GM23248 (cell line): ENCODE results near the gene DMAC2. TPM values are rescaled to one million over a fixed set of nuclear protein-coding genes. Genes with fewer than 3 reads are reported as not detected.
A peak's percentile ranks its signal among the peaks of the same experiment; 100 is the strongest.

Experiments used
- DNase-seq: peaks from one replicate; pipeline ENCODE4 v3.0.0-alpha.2; 2015
- H2AFZ ChIP-seq: fragments of 200-600 bp; sonication (generic); 2 replicates; pipeline ENCODE4 v1.6.1; 2016; ENCODE audit warnings: antibody characterized with exemption
- H3F3A ChIP-seq: fragments of 200-600 bp; sonication (generic); 2 replicates; pipeline ENCODE4 v1.6.1; 2016; ENCODE audit warnings: mild to moderate bottlenecking, antibody characterized with exemption, mixed run types; ENCODE audit not compliant: insufficient read depth
- H3K27ac ChIP-seq: fragments of 200-600 bp; sonication (generic); 2 replicates; pipeline ENCODE4 v1.5.1; 2016; ENCODE audit warnings: mild to moderate bottlenecking
- H3K27me3 ChIP-seq: fragments of 200-600 bp; sonication (generic); replicated peaks from 2 replicates; pipeline ENCODE4 v1.6.1; 2016; ENCODE audit warnings: mild to moderate bottlenecking; ENCODE audit not compliant: insufficient read depth
- H3K36me3 ChIP-seq: fragments of 200-600 bp; sonication (generic); 2 replicates; pipeline ENCODE4 v1.6.1; 2016; ENCODE audit warnings: low read depth, mild to moderate bottlenecking
- H3K4me1 ChIP-seq: fragments of 200-600 bp; sonication (generic); 2 replicates; pipeline ENCODE4 v1.6.1; 2016; ENCODE audit warnings: mild to moderate bottlenecking; ENCODE audit not compliant: insufficient read depth
- H3K4me2 ChIP-seq: fragments of 200-600 bp; sonication (generic); one replicate; pipeline ENCODE4 v1.6.1; 2016; ENCODE audit warnings: mild to moderate bottlenecking; ENCODE audit not compliant: unreplicated experiment
- H3K4me3 ChIP-seq: fragments of 200-600 bp; sonication (generic); 2 replicates; pipeline ENCODE4 v1.5.1; 2016; ENCODE audit warnings: mild to moderate bottlenecking
- H3K79me2 ChIP-seq: fragments of 200-600 bp; sonication (generic); 2 replicates; pipeline ENCODE4 v1.6.1; 2016; ENCODE audit warnings: mild to moderate bottlenecking; ENCODE audit not compliant: insufficient read depth
- H3K9ac ChIP-seq: fragments of 200-600 bp; sonication (generic); 2 replicates; pipeline ENCODE4 v1.6.1; 2016; ENCODE audit warnings: mild to moderate bottlenecking
- H3K9me2 ChIP-seq: fragments of 200-600 bp; sonication (generic); 2 replicates; pipeline ENCODE4 v1.6.1; 2016; ENCODE audit warnings: mixed run types, mild to moderate bottlenecking, moderate library complexity; ENCODE audit not compliant: insufficient read depth
- H3K9me3 ChIP-seq: fragments of 200-600 bp; sonication (generic); one replicate; pipeline ENCODE4 v1.6.1; 2017; ENCODE audit warnings: low read depth
- H4K20me1 ChIP-seq: fragments of 200-600 bp; sonication (generic); 2 replicates; pipeline ENCODE4 v1.6.0; 2016; ENCODE audit not compliant: insufficient read depth
- EZH2 ChIP-seq: fragments of 200-600 bp; sonication (generic); IDR thresholded peaks from 2 replicates; pipeline ENCODE4 v1.6.1; 2018; ENCODE audit warnings: antibody characterized with exemption, mild to moderate bottlenecking; ENCODE audit not compliant: insufficient read depth, poor library complexity, severe bottlenecking
- EZH2phosphoT487 ChIP-seq: fragments of 200-600 bp; sonication (generic); IDR thresholded peaks from 2 replicates; pipeline ENCODE4 v1.6.1; 2018; ENCODE audit warnings: antibody characterized with exemption, moderate library complexity, mild to moderate bottlenecking, low read depth; ENCODE audit not compliant: insufficient read depth
- WGBS, 2 experiments: methylation state at CpG; one replicate each; pipeline ENCODE4 v1.1.6; 2015 to 2017; ENCODE audit warnings: low lambda C conversion rate in 2 of 2, low coverage in 1 of 2; ENCODE audit errors: missing lambda C conversion rate in 2 of 2; 5-methylcytosine and 5-hydroxymethylcytosine counted together
- in situ Hi-C: fragments of 300-500 bp; cut with MboI; formaldehyde crosslinking; loops from 2 replicates; pipeline ENCODE4 v1.15.0; 2020
- polyA plus RNA-seq: library from polyadenylated mRNA; unstranded; fragments of >200 nt; fragmentation: Nextera tagmentation; extraction: Ambion mirVana; gene quantifications from 2 replicates; pipeline ENCODE4 v1.2.1, GENCODE V29; 2016
- total RNA-seq: library from RNA; depleted of rRNA; stranded (reverse); fragments of >200 nt; shearing (Covaris generic); gene quantifications from 2 replicates; pipeline ENCODE4 v1.2.3, GENCODE V29; 2014

Gene DMAC2
- total and polyA plus RNA-seq, 2 experiments from 2014 or later, result 49.2 to 52.9 TPM

GRCh38 chr19:41452584-41453275 is 13.0 kb upstream of the DMAC2 start:
- DNase-seq, result no peak
- Histone ChIP-seq H3K27ac (no peak overlapping the region), H3K9ac (no peak overlapping the region), H3K4me1 (peaks cover 12% of the 10 kb centered on the region), H3K79me2 (no peaks in the 10 kb centered on the region), H3K9me3 (no peaks in the 10 kb centered on the region), H3K4me2 (no peak overlapping the region), H4K20me1 (no peaks in the 10 kb centered on the region), H3F3A (0 out of 2 replicates have a peak, but pooled peaks cover 6% of the 10 kb centered on the region), H3K4me3 (no peak overlapping the region), H3K27me3 (peaks cover 19% of the 10 kb centered on the region; the same call in 1 of the 2 replicates), H3K36me3 (no peaks in the 10 kb centered on the region), H3K9me2 (no peaks in the 10 kb centered on the region), H2AFZ (no peak overlapping the region)
- 46 to 49% methylated on average over 6 of the region's 6 CpGs for WGBS, 2 experiments
- in situ Hi-C loops, result no loop called here
- no peak for TF ChIP-seq EZH2
- no peak for TF ChIP-seq EZH2phosphoT487

GRCh38 chr19:41449865-41450178 is 10.1 kb upstream of the DMAC2 start:
- H3K9me2 ChIP-seq, result no peaks in the 10 kb centered on the region
- no peaks in the 10 kb centered on the region for H3F3A ChIP-seq
- in situ Hi-C loops, result no loop called here
- no peak overlapping the region for H3K9ac ChIP-seq
- no peak overlapping the region for H2AFZ ChIP-seq
- H3K79me2 ChIP-seq, result no peaks in the 10 kb centered on the region
- H4K20me1 ChIP-seq, result no peaks in the 10 kb centered on the region
- H3K4me2 ChIP-seq, result no peak overlapping the region
- no peaks in the 10 kb centered on the region for H3K4me1 ChIP-seq
- 24 to 29% methylated on average over 3 of the region's 3 CpGs for WGBS, 2 experiments
- DNase-seq, result no peak
- no peaks in the 10 kb centered on the region for H3K36me3 ChIP-seq
- H3K9me3 ChIP-seq, result no peaks in the 10 kb centered on the region
- H3K27me3 ChIP-seq, result peaks cover 19% of the 10 kb centered on the region; the same call in 1 of the 2 replicates
- no peak overlapping the region for H3K4me3 ChIP-seq
- no peak overlapping the region for H3K27ac ChIP-seq
- no peak for TF ChIP-seq EZH2phosphoT487
- TF ChIP-seq EZH2, result no peak

- DNase-seq, result peak; percentile 68
- H3K79me2 ChIP-seq, result no peaks in the 10 kb centered on the region
- peak overlapping the region; percentile 82 for H2AFZ ChIP-seq
- H3F3A ChIP-seq, result no peaks in the 10 kb centered on the region
- H3K9me2 ChIP-seq, result no peaks in the 10 kb centered on the region
- H3K4me3 ChIP-seq, result peak overlapping the region; percentile 69
- no peaks in the 10 kb centered on the region for H3K36me3 ChIP-seq
- in situ Hi-C loops, result no loop called here
- peak overlapping the region; percentile 51 for H3K9ac ChIP-seq
- no peak overlapping the region for H3K27ac ChIP-seq
- no peaks in the 10 kb centered on the region for H3K9me3 ChIP-seq
- no peaks in the 10 kb centered on the region for H4K20me1 ChIP-seq
- TF ChIP-seq EZH2 (no peak), EZH2phosphoT487 (no peak)
- 2% methylated on average over 21 to 22 of the region's 22 CpGs for WGBS, 2 experiments
- H3K4me1 ChIP-seq, result no peaks in the 10 kb centered on the region
- peaks cover 15% of the 10 kb centered on the region; the same call in 1 of the 2 replicates for H3K27me3 ChIP-seq
- H3K4me2 ChIP-seq, result peak overlapping the region; percentile 87
Measured at GRCh38 chr19:41449079-41449864, 9.6 kb upstream of the DMAC2 start.

GRCh38 chr19:41447732-41448332 is 8.1 kb upstream of the DMAC2 start:
- TF ChIP-seq EZH2, result no peak
- Histone ChIP-seq H2AFZ (no peak overlapping the region), H4K20me1 (no peaks in the 10 kb centered on the region), H3K4me2 (no peak overlapping the region), H3K79me2 (no peaks in the 10 kb centered on the region), H3K9me3 (no peaks in the 10 kb centered on the region), H3K9ac (no peak overlapping the region), H3K27ac (no peak overlapping the region), H3K4me1 (no peaks in the 10 kb centered on the region), H3F3A (no peaks in the 10 kb centered on the region), H3K27me3 (peaks cover 8% of the 10 kb centered on the region; the same call in 1 of the 2 replicates), H3K4me3 (no peak overlapping the region), H3K36me3 (no peaks in the 10 kb centered on the region), H3K9me2 (no peaks in the 10 kb centered on the region)
- WGBS, 2 experiments, result 65 to 69% methylated on average over 12 of the region's 12 CpGs
- in situ Hi-C loops, result no loop called here
- DNase-seq, result no peak
